Measurements from ENCODE around the gene GLRA2. TPM values are rescaled to one million over a fixed set of nuclear protein-coding genes. Genes with fewer than 3 reads are reported as not detected.

Gene GLRA2
- polyA plus RNA-seq, 1 of the 3 experiments (the other 2 are of a cell fraction): not detected

GRCh38 chrX:14618177-14618965 is 89.0 kb downstream of the GLRA2 start:
- TF ChIP-seq SIN3A (IDR thresholded peaks at IDR 0.05; ENCODE audit: borderline replicate concordance, low read depth, low read length) (no peak), FOXM1 (IDR thresholded peaks at IDR 0.05; ENCODE audit: low read depth) (no peak), GATA2 (CRISPR knock-in tag; IDR thresholded peaks at IDR 0.05) (no peak), RFX5 (IDR thresholded peaks at IDR 0.05; ENCODE audit: low read length) (no peak), POLR2AphosphoS5 (IDR thresholded peaks at IDR 0.05; ENCODE audit: low read depth, low read length) (no peak)
- TF ChIP-seq, protein P1, sequence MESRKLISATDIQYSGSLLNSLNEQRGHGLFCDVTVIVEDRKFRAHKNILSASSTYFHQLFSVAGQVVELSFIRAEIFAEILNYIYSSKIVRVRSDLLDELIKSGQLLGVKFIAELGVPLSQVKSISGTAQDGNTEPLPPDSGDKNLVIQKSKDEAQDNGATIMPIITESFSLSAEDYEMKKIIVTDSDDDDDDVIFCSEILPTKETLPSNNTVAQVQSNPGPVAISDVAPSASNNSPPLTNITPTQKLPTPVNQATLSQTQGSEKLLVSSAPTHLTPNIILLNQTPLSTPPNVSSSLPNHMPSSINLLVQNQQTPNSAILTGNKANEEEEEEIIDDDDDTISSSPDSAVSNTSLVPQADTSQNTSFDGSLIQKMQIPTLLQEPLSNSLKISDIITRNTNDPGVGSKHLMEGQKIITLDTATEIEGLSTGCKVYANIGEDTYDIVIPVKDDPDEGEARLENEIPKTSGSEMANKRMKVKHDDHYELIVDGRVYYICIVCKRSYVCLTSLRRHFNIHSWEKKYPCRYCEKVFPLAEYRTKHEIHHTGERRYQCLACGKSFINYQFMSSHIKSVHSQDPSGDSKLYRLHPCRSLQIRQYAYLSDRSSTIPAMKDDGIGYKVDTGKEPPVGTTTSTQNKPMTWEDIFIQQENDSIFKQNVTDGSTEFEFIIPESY (IDR thresholded peaks at IDR 0.05; ENCODE audit: borderline replicate concordance, low read depth): no peak
- no peaks in the 10 kb centered on the region for H3K79me2 ChIP-seq (ENCODE audit: insufficient read depth)
- no peak for DNase-seq
- H3K4me3 ChIP-seq (ENCODE audit: low read depth in 2 of 2, low read length in 1 of 2): no peak overlapping the region
- ChIA-PET CTCF (interaction anchor here (0.6 kb wide), 1 partner anchor 12 kb away, joined by 3 read pairs; no protein-coding TSS in a partner anchor), POLR2A (no interaction called here)
- H3K27me3 ChIP-seq (ENCODE audit: insufficient read depth): no peaks in the 10 kb centered on the region
- WGBS (ENCODE audit: low lambda C conversion rate): 14% methylated on average over 5 of the region's 5 CpGs
- no peaks in the 10 kb centered on the region for H3K36me3 ChIP-seq (replicated peaks in 1 of 2; ENCODE audit: control insufficient read depth in 1 of 2, insufficient read depth in 2 of 2, low read length in 1 of 2)
- H4K20me1 ChIP-seq (ENCODE audit: insufficient read depth): no peaks in the 10 kb centered on the region
- no peak overlapping the region for H3K27ac ChIP-seq (ENCODE audit: low read depth in 2 of 2, low read length in 1 of 2)
- H2AFZ ChIP-seq (ENCODE audit: low read depth): no peak overlapping the region
- no peaks in the 10 kb centered on the region for H3F3A ChIP-seq (replicated peaks; ENCODE audit: insufficient read depth)
- H3K4me1 ChIP-seq (ENCODE audit: control insufficient read depth in 1 of 2, insufficient read depth in 2 of 2, low read depth in 1 of 2, low read length in 1 of 2): no peaks in the 10 kb centered on the region
- no peaks in the 10 kb centered on the region for H3K9me2 ChIP-seq
- H3K9ac ChIP-seq: no peak overlapping the region
- no peaks in the 10 kb centered on the region for H3K9me3 ChIP-seq
- H3K4me2 ChIP-seq: no peak overlapping the region

DNA sequence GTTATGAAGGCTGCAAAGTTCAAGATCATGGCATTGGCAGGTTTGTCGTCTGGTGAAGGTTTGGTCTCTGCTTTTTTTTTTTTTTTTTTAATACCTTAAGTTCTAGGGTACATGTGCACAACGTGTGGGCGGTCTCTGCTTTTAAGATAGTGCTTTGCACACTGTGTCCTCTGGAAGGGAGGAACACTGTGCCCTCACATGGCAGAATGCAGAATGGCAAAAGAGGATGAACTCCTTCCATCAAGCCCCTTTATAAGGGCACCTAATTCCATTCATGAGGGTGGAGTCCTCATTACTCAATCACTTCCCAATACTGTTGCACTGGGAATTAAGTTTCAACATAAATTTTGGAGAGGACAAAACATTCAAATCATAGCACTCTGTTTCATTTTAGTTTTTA is 101.4 kb downstream of the GLRA2 start:
- Histone ChIP-seq H3K79me2 (ENCODE audit: insufficient read depth) (no peaks in the 10 kb centered on the region), H3K9me3 (no peaks in the 10 kb centered on the region), H3K4me3 (ENCODE audit: low read depth in 2 of 2, low read length in 1 of 2) (no peak overlapping the region), H3K27ac (ENCODE audit: low read depth in 2 of 2, low read length in 1 of 2) (no peak overlapping the region), H3K27me3 (ENCODE audit: insufficient read depth) (no peaks in the 10 kb centered on the region), H3K9me2 (no peaks in the 10 kb centered on the region), H3F3A (replicated peaks; ENCODE audit: insufficient read depth) (no peaks in the 10 kb centered on the region), H3K4me2 (no peak overlapping the region), H2AFZ (ENCODE audit: low read depth) (no peak overlapping the region), H4K20me1 (ENCODE audit: insufficient read depth) (no peaks in the 10 kb centered on the region), H3K36me3 (replicated peaks in 1 of 2; ENCODE audit: control insufficient read depth in 1 of 2, insufficient read depth in 2 of 2, low read length in 1 of 2) (no peaks in the 10 kb centered on the region), H3K9ac (no peak overlapping the region), H3K4me1 (ENCODE audit: control insufficient read depth in 1 of 2, insufficient read depth in 2 of 2, low read depth in 1 of 2, low read length in 1 of 2) (no peaks in the 10 kb centered on the region)
- no peak for TF ChIP-seq TAF1 (IDR thresholded peaks at IDR 0.05; ENCODE audit: borderline replicate concordance, low read depth, low read length)
- TF ChIP-seq, protein P2, sequence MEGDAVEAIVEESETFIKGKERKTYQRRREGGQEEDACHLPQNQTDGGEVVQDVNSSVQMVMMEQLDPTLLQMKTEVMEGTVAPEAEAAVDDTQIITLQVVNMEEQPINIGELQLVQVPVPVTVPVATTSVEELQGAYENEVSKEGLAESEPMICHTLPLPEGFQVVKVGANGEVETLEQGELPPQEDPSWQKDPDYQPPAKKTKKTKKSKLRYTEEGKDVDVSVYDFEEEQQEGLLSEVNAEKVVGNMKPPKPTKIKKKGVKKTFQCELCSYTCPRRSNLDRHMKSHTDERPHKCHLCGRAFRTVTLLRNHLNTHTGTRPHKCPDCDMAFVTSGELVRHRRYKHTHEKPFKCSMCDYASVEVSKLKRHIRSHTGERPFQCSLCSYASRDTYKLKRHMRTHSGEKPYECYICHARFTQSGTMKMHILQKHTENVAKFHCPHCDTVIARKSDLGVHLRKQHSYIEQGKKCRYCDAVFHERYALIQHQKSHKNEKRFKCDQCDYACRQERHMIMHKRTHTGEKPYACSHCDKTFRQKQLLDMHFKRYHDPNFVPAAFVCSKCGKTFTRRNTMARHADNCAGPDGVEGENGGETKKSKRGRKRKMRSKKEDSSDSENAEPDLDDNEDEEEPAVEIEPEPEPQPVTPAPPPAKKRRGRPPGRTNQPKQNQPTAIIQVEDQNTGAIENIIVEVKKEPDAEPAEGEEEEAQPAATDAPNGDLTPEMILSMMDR (IDR thresholded peaks at IDR 0.05): 0 out of 2 replicates have a peak, but pooled peaks have one; percentile 17
- TF ChIP-seq RXRA (IDR thresholded peaks at IDR 0.05; ENCODE audit: borderline replicate concordance, low read depth): no peak
- no peak for TF ChIP-seq POLR2AphosphoS5 (IDR thresholded peaks at IDR 0.05; ENCODE audit: low read depth, low read length)
- TF ChIP-seq GABPA (IDR thresholded peaks at IDR 0.05; ENCODE audit: low read depth): no peak
- TF ChIP-seq RAD21 (IDR thresholded peaks at IDR 0.05; ENCODE audit: low read length): 0 out of 2 replicates have a peak, but pooled peaks have one; percentile 21
- TF ChIP-seq USF1 (IDR thresholded peaks at IDR 0.05; ENCODE audit: borderline replicate concordance, low read depth): no peak
- no peak for TF ChIP-seq ELF1 (IDR thresholded peaks at IDR 0.05)
- TF ChIP-seq TCF12 (IDR thresholded peaks at IDR 0.05): no peak
- no peak for TF ChIP-seq JUND (IDR thresholded peaks at IDR 0.05)
- CTCF ChIA-PET: no interaction called here
- no peak for DNase-seq
- WGBS (ENCODE audit: low lambda C conversion rate): 0% methylated on average over 3 of the region's 3 CpGs
- POLR2A ChIA-PET: interaction anchor here (0.6 kb wide), 1 partner anchor 53 kb away, joined by 3 read pairs; no protein-coding TSS in a partner anchor
